ENCODE data around the gene ENKD1.
A peak's percentile ranks its signal among the peaks of the same experiment; 100 is the strongest.

Gene ENKD1

GRCh38 chr16:67663877-67664222 is 2.7 kb downstream of the ENKD1 start:
- H3K9me3 ChIP-seq (ENCODE audit: control insufficient read depth, low read length), result no peaks in the 10 kb centered on the region
- no peak overlapping the region for H3K14ac ChIP-seq (ENCODE audit: low read length in 2 of 2)
- H3K27me3 ChIP-seq (ENCODE audit: control insufficient read depth in 1 of 2, insufficient read depth in 1 of 2, low read length in 2 of 2), result no peaks in the 10 kb centered on the region
- H3K4me2 ChIP-seq (ENCODE audit: low read length, poor library complexity, severe bottlenecking), result no peak overlapping the region
- peaks cover 9% of the 10 kb centered on the region for H3K79me1 ChIP-seq (replicated peaks; ENCODE audit: low read length, poor library complexity, severe bottlenecking)
- no peak overlapping the region for H4K91ac ChIP-seq (ENCODE audit: low read length)
- no peak overlapping the region for H2BK12ac ChIP-seq (ENCODE audit: low read length in 2 of 2)
- DNase-seq, result no peak
- H2AFZ ChIP-seq (ENCODE audit: low read depth, low read length), result no peak overlapping the region
- peaks cover 25 to 29% of the 10 kb centered on the region in 2 experiments for H3K36me3 ChIP-seq (ENCODE audit: control insufficient read depth in 1 of 2, insufficient read depth in 2 of 2, low read depth in 1 of 2, low read length in 2 of 2)
- no peak overlapping the region for H3K23ac ChIP-seq (ENCODE audit: low read length in 2 of 2)
- no peak overlapping the region for H3K18ac ChIP-seq (ENCODE audit: low read depth in 1 of 2, low read length in 2 of 2)
- no peak overlapping the region for H2AK5ac ChIP-seq (ENCODE audit: low read length, severe bottlenecking)
- H3K4me3 ChIP-seq (ENCODE audit: insufficient read depth in 1 of 2, low read depth in 1 of 2, low read length in 2 of 2), result no peak overlapping the region
- no peak overlapping the region for H3K27ac ChIP-seq (ENCODE audit: low read length, poor library complexity, severe bottlenecking)
- H3K9ac ChIP-seq (ENCODE audit: low read length), result no peak overlapping the region
- no peak overlapping the region for H2BK15ac ChIP-seq (ENCODE audit: low read depth, poor library complexity, severe bottlenecking)
- H2BK120ac ChIP-seq (ENCODE audit: low read depth, low read length), result no peak overlapping the region
- no peak overlapping the region for H4K8ac ChIP-seq (ENCODE audit: low read length)
- no peak overlapping the region for H3K4ac ChIP-seq (ENCODE audit: low read depth in 1 of 2, low read length in 2 of 2)
- H2BK5ac ChIP-seq (ENCODE audit: low read depth, low read length, poor library complexity, severe bottlenecking), result no peak overlapping the region
- WGBS, result 96% methylated on average over 6 of the region's 6 CpGs
- peaks cover 37% of the 10 kb centered on the region for H3K4me1 ChIP-seq (ENCODE audit: control insufficient read depth, insufficient read depth, low read depth, low read length)

- no peak overlapping the region for H3K27ac ChIP-seq (ENCODE audit: low read length, poor library complexity, severe bottlenecking)
- no peak overlapping the region for H3K18ac ChIP-seq (ENCODE audit: low read depth in 1 of 2, low read length in 2 of 2)
- 81% methylated on average over 25 of the region's 25 CpGs for WGBS
- H2BK120ac ChIP-seq (ENCODE audit: low read depth, low read length), result no peak overlapping the region
- no peak overlapping the region for H3K4me3 ChIP-seq (ENCODE audit: insufficient read depth in 1 of 2, low read depth in 1 of 2, low read length in 2 of 2)
- no peak overlapping the region for H3K14ac ChIP-seq (ENCODE audit: low read length in 2 of 2)
- no peak overlapping the region for H2BK12ac ChIP-seq (ENCODE audit: low read length in 2 of 2)
- peaks cover 25 to 32% of the 10 kb centered on the region in 2 experiments for H3K36me3 ChIP-seq (ENCODE audit: control insufficient read depth in 1 of 2, insufficient read depth in 2 of 2, low read depth in 1 of 2, low read length in 2 of 2)
- H2AFZ ChIP-seq (ENCODE audit: low read depth, low read length), result no peak overlapping the region
- H2BK5ac ChIP-seq (ENCODE audit: low read depth, low read length, poor library complexity, severe bottlenecking), result no peak overlapping the region
- H3K9ac ChIP-seq (ENCODE audit: low read length), result no peak overlapping the region
- no peak overlapping the region for H4K91ac ChIP-seq (ENCODE audit: low read length)
- H3K9me3 ChIP-seq (ENCODE audit: control insufficient read depth, low read length), result no peaks in the 10 kb centered on the region
- DNase-seq, result peak; percentile 26
- H3K4me2 ChIP-seq (ENCODE audit: low read length, poor library complexity, severe bottlenecking), result no peak overlapping the region
- no peak overlapping the region for H2BK15ac ChIP-seq (ENCODE audit: low read depth, poor library complexity, severe bottlenecking)
- no peak overlapping the region for H4K8ac ChIP-seq (ENCODE audit: low read length)
- no peak overlapping the region for H2AK5ac ChIP-seq (ENCODE audit: low read length, severe bottlenecking)
- no peaks in the 10 kb centered on the region for H3K27me3 ChIP-seq (ENCODE audit: control insufficient read depth in 1 of 2, insufficient read depth in 1 of 2, low read length in 2 of 2)
- peaks cover 11% of the 10 kb centered on the region for H3K79me1 ChIP-seq (replicated peaks; ENCODE audit: low read length, poor library complexity, severe bottlenecking)
- H3K4me1 ChIP-seq (ENCODE audit: control insufficient read depth, insufficient read depth, low read depth, low read length), result peaks cover 39% of the 10 kb centered on the region
- no peak overlapping the region for H3K4ac ChIP-seq (ENCODE audit: low read depth in 1 of 2, low read length in 2 of 2)
- H3K23ac ChIP-seq (ENCODE audit: low read length in 2 of 2), result no peak overlapping the region
These were observed 3.2 kb downstream of the ENKD1 start for GRCh38 chr16:67663151-67663876.

- Histone ChIP-seq H3K23ac (ENCODE audit: low read length in 2 of 2) (no peak overlapping the region), H2BK5ac (ENCODE audit: low read depth, low read length, poor library complexity, severe bottlenecking) (no peak overlapping the region), H2AFZ (ENCODE audit: low read depth, low read length) (no peak overlapping the region), H2BK120ac (ENCODE audit: low read depth, low read length) (no peak overlapping the region), H3K14ac (ENCODE audit: low read length in 2 of 2) (no peak overlapping the region), H3K4me3 (ENCODE audit: insufficient read depth in 1 of 2, low read depth in 1 of 2, low read length in 2 of 2) (no peak overlapping the region), H3K4me2 (ENCODE audit: low read length, poor library complexity, severe bottlenecking) (no peak overlapping the region), H3K9me3 (ENCODE audit: control insufficient read depth, low read length) (no peaks in the 10 kb centered on the region), H3K4ac (ENCODE audit: low read depth in 1 of 2, low read length in 2 of 2) (no peak overlapping the region), H4K91ac (ENCODE audit: low read length) (no peak overlapping the region), H3K18ac (ENCODE audit: low read depth in 1 of 2, low read length in 2 of 2) (no peak overlapping the region), H4K8ac (ENCODE audit: low read length) (no peak overlapping the region), H3K27ac (ENCODE audit: low read length, poor library complexity, severe bottlenecking) (no peak overlapping the region), H3K27me3 (ENCODE audit: control insufficient read depth in 1 of 2, insufficient read depth in 1 of 2, low read length in 2 of 2) (no peaks in the 10 kb centered on the region), H3K4me1 (ENCODE audit: control insufficient read depth, insufficient read depth, low read depth, low read length) (peaks cover 34% of the 10 kb centered on the region), H3K79me1 (replicated peaks; ENCODE audit: low read length, poor library complexity, severe bottlenecking) (peaks cover 11% of the 10 kb centered on the region), H2BK15ac (ENCODE audit: low read depth, poor library complexity, severe bottlenecking) (no peak overlapping the region), H2AK5ac (ENCODE audit: low read length, severe bottlenecking) (no peak overlapping the region), H3K36me3 (ENCODE audit: control insufficient read depth in 1 of 2, insufficient read depth in 2 of 2, low read depth in 1 of 2, low read length in 2 of 2) (peaks cover 25 to 39% of the 10 kb centered on the region in 2 experiments), H2BK12ac (ENCODE audit: low read length in 2 of 2) (no peak overlapping the region), H3K9ac (ENCODE audit: low read length) (no peak overlapping the region)
- DNase-seq, result no peak
These were observed 3.9 kb downstream of the ENKD1 start for GRCh38 chr16:67662653-67663010.

- Histone ChIP-seq H3K27ac (ENCODE audit: low read length, poor library complexity, severe bottlenecking) (no peak overlapping the region), H3K14ac (ENCODE audit: low read length in 2 of 2) (no peak overlapping the region), H3K79me1 (replicated peaks; ENCODE audit: low read length, poor library complexity, severe bottlenecking) (peaks cover 11% of the 10 kb centered on the region), H4K8ac (ENCODE audit: low read length) (no peak overlapping the region), H3K4me3 (ENCODE audit: insufficient read depth in 1 of 2, low read depth in 1 of 2, low read length in 2 of 2) (no peak overlapping the region), H3K23ac (ENCODE audit: low read length in 2 of 2) (no peak overlapping the region), H3K4me2 (ENCODE audit: low read length, poor library complexity, severe bottlenecking) (no peak overlapping the region), H2AFZ (ENCODE audit: low read depth, low read length) (no peak overlapping the region), H2AK5ac (ENCODE audit: low read length, severe bottlenecking) (no peak overlapping the region), H4K91ac (ENCODE audit: low read length) (no peak overlapping the region), H2BK120ac (ENCODE audit: low read depth, low read length) (no peak overlapping the region), H3K9ac (ENCODE audit: low read length) (no peak overlapping the region), H3K4me1 (ENCODE audit: control insufficient read depth, insufficient read depth, low read depth, low read length) (peaks cover 28% of the 10 kb centered on the region), H3K4ac (ENCODE audit: low read depth in 1 of 2, low read length in 2 of 2) (no peak overlapping the region), H3K36me3 (ENCODE audit: control insufficient read depth in 1 of 2, insufficient read depth in 2 of 2, low read depth in 1 of 2, low read length in 2 of 2) (peaks cover 25 to 44% of the 10 kb centered on the region in 2 experiments), H3K27me3 (ENCODE audit: control insufficient read depth in 1 of 2, insufficient read depth in 1 of 2, low read length in 2 of 2) (no peaks in the 10 kb centered on the region), H3K18ac (ENCODE audit: low read depth in 1 of 2, low read length in 2 of 2) (no peak overlapping the region), H2BK12ac (ENCODE audit: low read length in 2 of 2) (no peak overlapping the region), H2BK15ac (ENCODE audit: low read depth, poor library complexity, severe bottlenecking) (no peak overlapping the region), H3K9me3 (ENCODE audit: control insufficient read depth, low read length) (no peaks in the 10 kb centered on the region), H2BK5ac (ENCODE audit: low read depth, low read length, poor library complexity, severe bottlenecking) (no peak overlapping the region)
- WGBS, result 94% methylated on average over 34 of the region's 34 CpGs
- no peak for DNase-seq
These were observed 4.5 kb downstream of the ENKD1 start for GRCh38 chr16:67661886-67662652.

Measured in mesenchymal stem cell (in vitro differentiated cells and primary cell).